C4-2B (cell line): ENCODE data around the gene IQCF2.
"Not testable (repeated sequence)": the region's sequence is repeated elsewhere in the genome, so short reads cannot be mapped to it uniquely, and the experiment has no call there.

Experiments used
- H3K27ac ChIP-seq: fragments of 450-650 bp; 2 replicates; pipeline ENCODE4 v1.5.1; 2017
- CTCF ChIP-seq: fragments of 450-650 bp; conservative IDR thresholded peaks from 2 replicates; pipeline ENCODE4 v1.5.1; 2017; ENCODE audit warnings: mild to moderate bottlenecking
- ZFX ChIP-seq: fragments of 450-650 bp; IDR thresholded peaks from 2 replicates; pipeline ENCODE4 v1.6.1; 2017

The IQCF2 gene

GRCh38 chr3:51896607-51897305 lies 35.3 kb downstream of the IQCF2 start:
- TF ChIP-seq ZFX = no peak
- no peak for TF ChIP-seq CTCF
- no peak overlapping the region for H3K27ac ChIP-seq

GRCh38 chr3:51897391-51897790 lies 36.0 kb downstream of the IQCF2 start:
- no peak overlapping the region for H3K27ac ChIP-seq
- TF ChIP-seq ZFX (no peak), CTCF (no peak)

- H3K27ac ChIP-seq = not testable (repeated sequence)
These were observed 38.6 kb downstream of the IQCF2 start for GRCh38 chr3:51900043-51900442.

GRCh38 chr3:51902361-51902760 lies 40.9 kb downstream of the IQCF2 start:
- H3K27ac ChIP-seq = not testable (repeated sequence)

GRCh38 chr3:51904034-51904823 lies 42.8 kb downstream of the IQCF2 start:
- TF ChIP-seq ZFX = no peak
- no peak for TF ChIP-seq CTCF
- H3K27ac ChIP-seq = no peak overlapping the region

- H3K27ac ChIP-seq = no peak overlapping the region
- no peak for TF ChIP-seq ZFX
- TF ChIP-seq CTCF = no peak
These were observed 46.6 kb downstream of the IQCF2 start for GRCh38 chr3:51908026-51908425.
